Dermis microvascular lymphatic vessel endothelial cell (primary cell): ENCODE measurements around the gene TAF11L5. TPM values are rescaled to one million over a fixed set of nuclear protein-coding genes. Genes with fewer than 3 reads are reported as not detected.

Experiments
- total RNA-seq: library from RNA; depleted of rRNA; stranded (reverse); fragments of >200 nt; gene quantifications from 2 replicates; pipeline ENCODE4 v1.2.1, GENCODE V29; 2014

TAF11L5 gene
- total RNA-seq, 1 donor from 2014 or later, result not detected

Other genes starting within 250 kb of the TAF11L5 start
- not detected in 2 replicates for gene TAF11L2, start 27.0 kb upstream of the TAF11L5 start, total RNA-seq
- not detected in 2 replicates for gene TAF11L3, start 6.9 kb upstream of the TAF11L5 start, total RNA-seq
- not detected in 2 replicates for gene TAF11L4, start 3.4 kb upstream of the TAF11L5 start, total RNA-seq
- not detected in 2 replicates for gene TAF11L6, start 3.4 kb downstream of the TAF11L5 start, total RNA-seq
- gene TAF11L7, start 60.5 kb downstream of the TAF11L5 start, total RNA-seq, result not detected in 2 replicates
- not detected in 2 replicates for gene TAF11L8, start 65.7 kb downstream of the TAF11L5 start, total RNA-seq
- gene TAF11L9, start 69.2 kb downstream of the TAF11L5 start, total RNA-seq, result not detected in 2 replicates
- gene TAF11L10, start 72.6 kb downstream of the TAF11L5 start, total RNA-seq, result not detected in 2 replicates
- gene TAF11L11, start 78.9 kb downstream of the TAF11L5 start, total RNA-seq, result not detected in 2 replicates
- gene TAF11L12, start 85.2 kb downstream of the TAF11L5 start, total RNA-seq, result not detected in 2 replicates
- not detected in 2 replicates for gene TAF11L13, start 106.9 kb downstream of the TAF11L5 start, total RNA-seq
- gene TAF11L14, start 109.2 kb downstream of the TAF11L5 start, total RNA-seq, result not detected in 2 replicates